Stomach (tissue), 9 donors: ENCODE results near the gene STOX1. TPM values are rescaled to one million over a fixed set of nuclear protein-coding genes. Genes with fewer than 3 reads are reported as not detected.

Experiments used
- DNase-seq, 2 donors: peaks; one replicate each; pipeline versions ENCODE4 v3.0.0 to v3.0.0-alpha.2; 2013 to 2019
- H3K27ac ChIP-seq, 5 donors: fragments of 200-600 bp in 4 of 5; sonication (generic) in 4 of 5; one replicate each; pipeline ENCODE4 v1.5.1; 2013 to 2019; ENCODE audit warnings: mild to moderate bottlenecking in 1 of 5, moderate library complexity in 1 of 5
- H3K27me3 ChIP-seq, 3 donors: fragments of 200-600 bp; sonication (generic); one replicate each; pipeline ENCODE4 v1.5.1; 2017 to 2019; ENCODE audit warnings: mixed run types in 1 of 3
- H3K36me3 ChIP-seq, 4 donors: fragments of 200-600 bp; sonication (generic); 1 replicate in 3 of 4; 2 replicates in 1 of 4; pipeline ENCODE4 v1.5.1; 2016 to 2019
- H3K4me1 ChIP-seq, 4 donors: fragments of 200-600 bp; sonication (generic); one replicate each; pipeline ENCODE4 v1.5.1; 2016 to 2019
- H3K4me3 ChIP-seq, 4 donors: fragments of 200-600 bp; sonication (generic) in 3 of 4; one replicate each; pipeline ENCODE4 v1.5.1; 2016 to 2019; ENCODE audit warnings: mild to moderate bottlenecking in 1 of 4
- H3K9me3 ChIP-seq, 4 donors: fragments of 200-600 bp; sonication (generic); one replicate each; pipeline ENCODE4 v1.5.1; 2016 to 2019
- CTCF ChIP-seq, 7 experiments: fragments of 450-650 bp in 4 of 7; fragments of 200-600 bp in 3 of 7; sonication (generic) in 3 of 7; IDR thresholded peaks; one replicate each; pipeline ENCODE4 v1.5.1; 2016 to 2019; ENCODE audit warnings: antibody characterized with exemption in 7 of 7, control low read depth in 2 of 7, mild to moderate bottlenecking in 1 of 7
- EP300 ChIP-seq: sonication (generic); formaldehyde crosslinking; IDR thresholded peaks from one replicate; pipeline ENCODE4 v1.6.1; 2017; ENCODE audit warnings: antibody characterized with exemption
- POLR2A ChIP-seq, 4 donors: fragments of 450-650 bp; IDR thresholded peaks; one replicate each; pipeline ENCODE4 v1.6.1; 2016; ENCODE audit warnings: antibody characterized with exemption in 4 of 4, control low read depth in 2 of 4, mild to moderate bottlenecking in 1 of 4, moderate library complexity in 1 of 4
- POLR2AphosphoS5 ChIP-seq, 3 donors: sonication (generic); formaldehyde crosslinking; IDR thresholded peaks; one replicate each; pipeline ENCODE4 v1.6.1; 2016; ENCODE audit warnings: antibody characterized with exemption in 3 of 3
- WGBS, 5 donors: extraction: QIAGEN DNeasy Blood & Tissue Kit in 3 of 5; methylation state at CpG; one replicate each; pipeline versions ENCODE4 v1.1.5 to v1.1.7; 2013 to 2018; 5-methylcytosine and 5-hydroxymethylcytosine counted together
- intact Hi-C: fragments of 100-400 bp; cut with DNase I; formaldehyde crosslinking; loops from one replicate; pipeline ENCODE4 v1.15.1; 2023; ENCODE audit warnings: low total_unique reads
- polyA plus RNA-seq, 3 donors: library from polyadenylated mRNA; stranded (reverse); fragments of 200-250 nt; gene quantifications; one replicate each; pipeline ENCODE4 v1.2.3, GENCODE V29; 2013
- total RNA-seq, 5 donors: library from RNA; depleted of rRNA; stranded (reverse); fragments of >200 nt; gene quantifications; one replicate each; pipeline versions ENCODE4 v1.1.0 to v1.2.3, GENCODE V29; 2014 to 2016
- donor health status: healthy with polysubstance abuse.
- donor health status: Bipolar disorder and iron deficiency.
- donor health status: healthy.

The STOX1 gene
- total and polyA plus RNA-seq, 8 donors: 1.2 to 13.8 (median 3.4) TPM

GRCh38 chr10:68871731-68872342 is 44.5 kb downstream of the STOX1 start:
- WGBS, 5 donors: 18 to 39% (median 34%) methylated on average over 5 of the region's 5 CpGs
- Histone ChIP-seq H3K4me3 (no peak overlapping the region), H3K4me1 (peaks cover 4 to 56% (median 26%) of the 10 kb centered on the region in 4 donors), H3K27me3 (no peaks in the 10 kb centered on the region), H3K9me3 (no peaks in the 10 kb centered on the region), H3K27ac (peak overlapping the region in 4 of 5 donors; percentile 56 to 86 (median 74)), H3K36me3 (no peaks in the 10 kb centered on the region)
- TF ChIP-seq POLR2AphosphoS5 (IDR thresholded peaks at IDR 0.05): peak; percentile 21 to 63 (median 59)
- TF ChIP-seq EP300: no peak
- intact Hi-C loops: no loop called here
- peak in 1 of 2 donors; percentile 91 for DNase-seq

- H3K27me3 ChIP-seq: no peaks in the 10 kb centered on the region
- peak overlapping the region in 4 of 5 donors; percentile 26 to 70 (median 42) for H3K27ac ChIP-seq
- intact Hi-C loops: no loop called here
- H3K4me1 ChIP-seq: peaks cover 6 to 55% (median 26%) of the 10 kb centered on the region in 4 donors
- WGBS, 5 donors: 47 to 62% (median 54%) methylated on average over 15 of the region's 15 CpGs
- TF ChIP-seq POLR2AphosphoS5 (IDR thresholded peaks at IDR 0.05) (peak in 2 of 3 donors; percentile 31 to 55), POLR2A (IDR thresholded peaks at IDR 0.05) (no peak)
- peak in 1 of 2 donors; percentile 78 for DNase-seq
- H3K9me3 ChIP-seq: no peaks in the 10 kb centered on the region
- no peak overlapping the region for H3K4me3 ChIP-seq
- no peaks in the 10 kb centered on the region for H3K36me3 ChIP-seq
Measured at GRCh38 chr10:68876246-68877138, 49.2 kb downstream of the STOX1 start.

GRCh38 chr10:68877482-68878110 is 50.3 kb downstream of the STOX1 start:
- intact Hi-C loops: no loop called here

GRCh38 chr10:68878496-68878895 is 51.2 kb downstream of the STOX1 start:
- intact Hi-C loops: no loop called here
- Histone ChIP-seq H3K4me3 (no peak overlapping the region), H3K9me3 (no peaks in the 10 kb centered on the region), H3K4me1 (peaks cover 6 to 41% (median 20%) of the 10 kb centered on the region in 4 donors), H3K27me3 (no peaks in the 10 kb centered on the region), H3K36me3 (no peaks in the 10 kb centered on the region), H3K27ac (peak overlapping the region in 1 of 5 donors; percentile 70)
- TF ChIP-seq POLR2AphosphoS5 (IDR thresholded peaks at IDR 0.05) (no peak), EP300 (no peak), CTCF (IDR thresholded peaks at IDR 0.05) (no peak), POLR2A (IDR thresholded peaks at IDR 0.05) (no peak)
- peak in 1 of 2 donors; percentile 26 for DNase-seq

More at GRCh38 chr10:68877482-68878110, 50.3 kb downstream of the STOX1 start:
- no peaks in the 10 kb centered on the region for H3K36me3 ChIP-seq
- H3K27me3 ChIP-seq: no peaks in the 10 kb centered on the region
- H3K4me3 ChIP-seq: no peak overlapping the region
- H3K9me3 ChIP-seq: no peaks in the 10 kb centered on the region
- DNase-seq: no peak
- peak overlapping the region in 2 of 5 donors; percentile 50 to 70 for H3K27ac ChIP-seq
- 88 to 100% (median 100%) methylated on average over 1 of the region's 1 CpG for WGBS, 5 donors
- H3K4me1 ChIP-seq: peaks cover 6 to 46% (median 22%) of the 10 kb centered on the region in 4 donors
- TF ChIP-seq POLR2AphosphoS5 (IDR thresholded peaks at IDR 0.05): no peak
- TF ChIP-seq EP300: no peak
- no peak for TF ChIP-seq POLR2A (IDR thresholded peaks at IDR 0.05)
- no peak for TF ChIP-seq CTCF (IDR thresholded peaks at IDR 0.05)

GRCh38 chr10:68879628-68880027 is 52.3 kb downstream of the STOX1 start:
- Histone ChIP-seq H3K36me3 (peaks cover 0 to 7% (median 2%) of the 10 kb centered on the region in 4 donors), H3K27me3 (no peaks in the 10 kb centered on the region), H3K4me1 (peaks cover 6 to 41% (median 20%) of the 10 kb centered on the region in 4 donors), H3K27ac (no peak overlapping the region), H3K9me3 (no peaks in the 10 kb centered on the region), H3K4me3 (no peak overlapping the region)
- 84 to 96% (median 95%) methylated on average over 2 of the region's 2 CpGs for WGBS, 5 donors
- intact Hi-C loops: loop anchor here (10.0 kb wide), 1 partner anchor 85 kb away; no protein-coding TSS in a partner anchor
- TF ChIP-seq POLR2AphosphoS5 (IDR thresholded peaks at IDR 0.05) (no peak), CTCF (IDR thresholded peaks at IDR 0.05) (no peak), EP300 (no peak), POLR2A (IDR thresholded peaks at IDR 0.05) (no peak)
- DNase-seq: no peak
